Measurements from ENCODE around the gene FCHO2.

- TF ChIP-seq ZNF274 (IDR thresholded peaks at IDR 0.05; ENCODE audit: low read depth, low read length): no peak
- TF ChIP-seq YY1 (IDR thresholded peaks at IDR 0.05; ENCODE audit: insufficient read depth, insufficient read length): no peak
These were observed 1.5 kb upstream of the FCHO2 start for GRCh38 chr5:72954389-72954788.

Measured in NT2/D1 (cell line).